ENCODE measurements around the gene NPR2. TPM values are rescaled to one million over a fixed set of nuclear protein-coding genes. Genes with fewer than 3 reads are reported as not detected.

NPR2 gene
- total RNA-seq, 1 experiment from 2014 or later: 18.0 TPM

GRCh38 chr9:35811381-35812024 lies 20.1 kb downstream of the NPR2 start:
- H3K4me2 ChIP-seq (ENCODE audit: low read depth, low read length, poor library complexity, severe bottlenecking): peak overlapping the region; percentile 90
- H3K9ac ChIP-seq (ENCODE audit: low read length): peak overlapping the region; percentile 70

GRCh38 chr9:35812025-35812602 lies 20.7 kb downstream of the NPR2 start, which contains the start of gene SPAG8:
Gene SPAG8 (minus strand): TSS chr9:35812262. CDS start chr9:35812147, 115 bp downstream.
- H3K4me2 ChIP-seq (ENCODE audit: low read depth, low read length, poor library complexity, severe bottlenecking): peak within 1 kb of the TSS; percentile 90
- peak within 1 kb of the TSS; percentile 70 for H3K9ac ChIP-seq (ENCODE audit: low read length)

More at GRCh38 chr9:35811381-35812024, 20.1 kb downstream of the NPR2 start:
- H3K9me2 ChIP-seq (replicated peaks; ENCODE audit: insufficient read depth, low read length): no peaks in the 10 kb centered on the region
- peaks cover 8% of the 10 kb centered on the region for H3K79me2 ChIP-seq (ENCODE audit: low read length)
- no peaks in the 10 kb centered on the region for H4K20me1 ChIP-seq (ENCODE audit: insufficient read depth, low read depth, low read length)
- H3K27me3 ChIP-seq (ENCODE audit: low read length): no peaks in the 10 kb centered on the region
- H3K4me3 ChIP-seq (ENCODE audit: low read length): peak overlapping the region; percentile 72
- peaks cover 37% of the 10 kb centered on the region for H3K4me1 ChIP-seq (ENCODE audit: low read length)
- no peaks in the 10 kb centered on the region for H3K9me3 ChIP-seq (ENCODE audit: low read length)
- no peak overlapping the region for H3K27ac ChIP-seq (ENCODE audit: low read length)
- peaks cover 18% of the 10 kb centered on the region; the same call in 1 of the 2 replicates for H3K36me3 ChIP-seq (ENCODE audit: insufficient read depth, low read length)
- no peak overlapping the region for H2AFZ ChIP-seq (ENCODE audit: low read length)
- no peak for DNase-seq

GRCh38 chr9:35813434-35814105 lies 22.2 kb downstream of the NPR2 start:
- Histone ChIP-seq H3K9ac (ENCODE audit: low read length) (peak overlapping the region; percentile 90), H3K9me3 (ENCODE audit: low read length) (no peaks in the 10 kb centered on the region), H2AFZ (ENCODE audit: low read length) (no peak overlapping the region), H3K4me3 (ENCODE audit: low read length) (peak overlapping the region; percentile 81), H3K79me2 (ENCODE audit: low read length) (peaks cover 8% of the 10 kb centered on the region), H3K36me3 (ENCODE audit: insufficient read depth, low read length) (peaks cover 5% of the 10 kb centered on the region; the same call in 1 of the 2 replicates), H3K27ac (ENCODE audit: low read length) (peak overlapping the region; percentile 77), H4K20me1 (ENCODE audit: insufficient read depth, low read depth, low read length) (no peaks in the 10 kb centered on the region), H3K9me2 (replicated peaks; ENCODE audit: insufficient read depth, low read length) (no peaks in the 10 kb centered on the region), H3K4me2 (ENCODE audit: low read depth, low read length, poor library complexity, severe bottlenecking) (peak overlapping the region; percentile 90), H3K4me1 (ENCODE audit: low read length) (peaks cover 37% of the 10 kb centered on the region), H3K27me3 (ENCODE audit: low read length) (no peaks in the 10 kb centered on the region)
- no peak for DNase-seq

More at GRCh38 chr9:35812025-35812602, 20.7 kb downstream of the NPR2 start, which contains the start of gene SPAG8:
- Histone ChIP-seq H2AFZ (ENCODE audit: low read length) (0 out of 2 replicates have a peak within 1 kb of the TSS, but pooled peaks have one; percentile 41), H3K4me1 (ENCODE audit: low read length) (peaks cover 37% of the 10 kb centered on the region), H3K9me2 (replicated peaks; ENCODE audit: insufficient read depth, low read length) (no peaks in the 10 kb centered on the region), H3K36me3 (ENCODE audit: insufficient read depth, low read length) (peaks cover 18% of the 10 kb centered on the region; the same call in 1 of the 2 replicates), H3K79me2 (ENCODE audit: low read length) (peaks cover 8% of the 10 kb centered on the region), H3K4me3 (ENCODE audit: low read length) (peak within 1 kb of the TSS; percentile 72), H3K27ac (ENCODE audit: low read length) (peak within 1 kb of the TSS; percentile 73), H3K9me3 (ENCODE audit: low read length) (no peaks in the 10 kb centered on the region), H4K20me1 (ENCODE audit: insufficient read depth, low read depth, low read length) (no peaks in the 10 kb centered on the region), H3K27me3 (ENCODE audit: low read length) (no peaks in the 10 kb centered on the region)
- DNase-seq: peak; percentile 98

GRCh38 chr9:35814106-35814840 lies 22.9 kb downstream of the NPR2 start:
- H2AFZ ChIP-seq (ENCODE audit: low read length): no peak overlapping the region
- H3K27ac ChIP-seq (ENCODE audit: low read length): peak overlapping the region; percentile 77
- no peaks in the 10 kb centered on the region for H3K27me3 ChIP-seq (ENCODE audit: low read length)
- H3K4me2 ChIP-seq (ENCODE audit: low read depth, low read length, poor library complexity, severe bottlenecking): peak overlapping the region; percentile 90
- no peaks in the 10 kb centered on the region for H4K20me1 ChIP-seq (ENCODE audit: insufficient read depth, low read depth, low read length)
- no peaks in the 10 kb centered on the region for H3K9me2 ChIP-seq (replicated peaks; ENCODE audit: insufficient read depth, low read length)
- peaks cover 8% of the 10 kb centered on the region for H3K79me2 ChIP-seq (ENCODE audit: low read length)
- peaks cover 37% of the 10 kb centered on the region for H3K4me1 ChIP-seq (ENCODE audit: low read length)
- H3K9me3 ChIP-seq (ENCODE audit: low read length): no peaks in the 10 kb centered on the region
- H3K9ac ChIP-seq (ENCODE audit: low read length): peak overlapping the region; percentile 90
- peak; percentile 78 for DNase-seq
- no peaks in the 10 kb centered on the region for H3K36me3 ChIP-seq (ENCODE audit: insufficient read depth, low read length)
- peak overlapping the region; percentile 81 for H3K4me3 ChIP-seq (ENCODE audit: low read length)

GRCh38 chr9:35814841-35815543 lies 23.6 kb downstream of the NPR2 start, which contains the start of gene HINT2:
Gene HINT2 (minus strand): TSS chr9:35815042. CDS start chr9:35814979, 63 bp downstream.
- Histone ChIP-seq H3K27me3 (ENCODE audit: low read length) (no peaks in the 10 kb centered on the region), H3K4me1 (ENCODE audit: low read length) (peaks cover 37% of the 10 kb centered on the region), H2AFZ (ENCODE audit: low read length) (peak within 1 kb of the TSS; percentile 98), H3K4me3 (ENCODE audit: low read length) (peak within 1 kb of the TSS; percentile 81), H3K36me3 (ENCODE audit: insufficient read depth, low read length) (no peaks in the 10 kb centered on the region), H3K9ac (ENCODE audit: low read length) (peak within 1 kb of the TSS; percentile 90), H3K9me3 (ENCODE audit: low read length) (no peaks in the 10 kb centered on the region), H3K9me2 (replicated peaks; ENCODE audit: insufficient read depth, low read length) (no peaks in the 10 kb centered on the region), H3K27ac (ENCODE audit: low read length) (peak within 1 kb of the TSS; percentile 77), H3K79me2 (ENCODE audit: low read length) (peaks cover 8% of the 10 kb centered on the region), H4K20me1 (ENCODE audit: insufficient read depth, low read depth, low read length) (no peaks in the 10 kb centered on the region), H3K4me2 (ENCODE audit: low read depth, low read length, poor library complexity, severe bottlenecking) (peak within 1 kb of the TSS; percentile 90)
- DNase-seq: peak; percentile 99

- DNase-seq: no peak
- no peak overlapping the region for H3K9ac ChIP-seq (ENCODE audit: low read length)
- H3K79me2 ChIP-seq (ENCODE audit: low read length): peaks cover 8% of the 10 kb centered on the region
- H3K9me3 ChIP-seq (ENCODE audit: low read length): no peaks in the 10 kb centered on the region
- no peaks in the 10 kb centered on the region for H4K20me1 ChIP-seq (ENCODE audit: insufficient read depth, low read depth, low read length)
- no peak overlapping the region for H3K27ac ChIP-seq (ENCODE audit: low read length)
- no peak overlapping the region for H2AFZ ChIP-seq (ENCODE audit: low read length)
- no peaks in the 10 kb centered on the region for H3K9me2 ChIP-seq (replicated peaks; ENCODE audit: insufficient read depth, low read length)
- peaks cover 28% of the 10 kb centered on the region for H3K4me1 ChIP-seq (ENCODE audit: low read length)
- no peaks in the 10 kb centered on the region for H3K36me3 ChIP-seq (ENCODE audit: insufficient read depth, low read length)
- no peak overlapping the region for H3K4me2 ChIP-seq (ENCODE audit: low read depth, low read length, poor library complexity, severe bottlenecking)
- no peaks in the 10 kb centered on the region for H3K27me3 ChIP-seq (ENCODE audit: low read length)
- no peak overlapping the region for H3K4me3 ChIP-seq (ENCODE audit: low read length)
Measured at GRCh38 chr9:35816708-35817107, 25.3 kb downstream of the NPR2 start.

GRCh38 chr9:35818341-35818740 lies 26.9 kb downstream of the NPR2 start:
- Histone ChIP-seq H2AFZ (ENCODE audit: low read length) (no peak overlapping the region), H3K4me2 (ENCODE audit: low read depth, low read length, poor library complexity, severe bottlenecking) (no peak overlapping the region), H3K4me1 (ENCODE audit: low read length) (peaks cover 13% of the 10 kb centered on the region), H3K36me3 (ENCODE audit: insufficient read depth, low read length) (no peaks in the 10 kb centered on the region), H4K20me1 (ENCODE audit: insufficient read depth, low read depth, low read length) (no peaks in the 10 kb centered on the region), H3K9me2 (replicated peaks; ENCODE audit: insufficient read depth, low read length) (no peaks in the 10 kb centered on the region), H3K27me3 (ENCODE audit: low read length) (no peaks in the 10 kb centered on the region), H3K4me3 (ENCODE audit: low read length) (no peak overlapping the region), H3K27ac (ENCODE audit: low read length) (no peak overlapping the region), H3K9ac (ENCODE audit: low read length) (no peak overlapping the region), H3K9me3 (ENCODE audit: low read length) (no peaks in the 10 kb centered on the region), H3K79me2 (ENCODE audit: low read length) (peaks cover 8% of the 10 kb centered on the region)
- no peak for DNase-seq
